NT2/D1 (cell line): ENCODE data around the gene PLCH2.

Experiments
- YY1 ChIP-seq: IDR thresholded peaks from 2 replicates; pipeline ENCODE4 v1.6.1; 2011; ENCODE audit not compliant: insufficient read length, insufficient read depth
- ZNF274 ChIP-seq: IDR thresholded peaks from 2 replicates; pipeline ENCODE4 v1.6.1; 2011; ENCODE audit warnings: mild to moderate bottlenecking, low read depth, low read length

DNA sequence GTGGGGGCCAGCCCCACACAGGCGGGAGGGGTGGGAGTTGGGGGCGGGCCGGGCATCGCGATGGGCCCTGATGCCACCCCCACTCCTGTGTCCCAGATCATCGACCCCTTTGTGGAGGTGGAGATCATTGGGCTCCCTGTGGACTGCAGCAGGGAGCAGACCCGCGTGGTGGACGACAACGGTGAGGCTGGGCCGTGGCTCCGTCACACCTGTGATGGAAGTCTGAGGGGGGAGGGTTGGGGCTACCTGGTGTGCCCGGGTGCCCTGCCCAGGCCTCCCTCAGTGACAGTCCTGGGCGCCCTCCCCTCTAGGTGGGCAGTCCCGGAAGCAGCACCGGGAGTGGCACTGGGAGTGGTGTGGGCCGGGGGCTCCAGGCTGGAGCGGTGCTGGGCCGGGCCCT is 22.6 kb downstream of the PLCH2 start:
- TF ChIP-seq YY1 (no peak), ZNF274 (no peak)
